GM12892 (cell line): Measurements from ENCODE around the gene TNS4.

ENCODE experiments used
- DNase-seq: peaks from one replicate; pipeline ENCODE4 v3.0.0; 2011; ENCODE audit not compliant: insufficient read length
- FAIRE-seq: peaks from 2 replicates; lab custom pipeline; 2011; peaks lifted over from hg19 to GRCh38; lab: Jason Lieb, UNC
- POLR2A ChIP-seq: IDR thresholded peaks from 2 replicates; pipeline ENCODE4 v1.6.1; 2011; ENCODE audit warnings: low read depth, low read length, control low read depth
- POLR2AphosphoS5 ChIP-seq: IDR thresholded peaks from 2 replicates; pipeline ENCODE4 v1.6.1; 2011; ENCODE audit warnings: low read depth, low read length, control low read depth
- TAF1 ChIP-seq: IDR thresholded peaks from 2 replicates; pipeline ENCODE4 v1.6.1; 2011; ENCODE audit warnings: low read depth, mild to moderate bottlenecking, control low read depth, low read length, borderline replicate concordance

Gene TNS4

GRCh38 chr17:40518401-40519088 lies 17.1 kb upstream of the TNS4 start:
- TF ChIP-seq TAF1 (no peak), POLR2A (no peak), POLR2AphosphoS5 (no peak)
- DNase-seq, result no peak
- FAIRE-seq, result no peak

- DNase-seq, result no peak
- no peak for FAIRE-seq
- TF ChIP-seq TAF1 (no peak), POLR2AphosphoS5 (no peak), POLR2A (no peak)
Observed at GRCh38 chr17:40517981-40518380, 16.6 kb upstream of the TNS4 start.

GRCh38 chr17:40517286-40517662 lies 15.9 kb upstream of the TNS4 start:
- TF ChIP-seq POLR2A, result no peak
- no peak for TF ChIP-seq POLR2AphosphoS5
- no peak for TF ChIP-seq TAF1
- FAIRE-seq (no peak), DNase-seq (no peak)

- FAIRE-seq, result peak; percentile 67
- DNase-seq, result peak; percentile 55
- no peak for TF ChIP-seq POLR2AphosphoS5
Observed at GRCh38 chr17:40516581-40517285, 15.3 kb upstream of the TNS4 start.

- FAIRE-seq (no peak), DNase-seq (no peak)
- TF ChIP-seq POLR2A, result no peak
- TF ChIP-seq TAF1, result no peak
- no peak for TF ChIP-seq POLR2AphosphoS5
Observed at GRCh38 chr17:40515491-40516041, 14.1 kb upstream of the TNS4 start.

- FAIRE-seq (no peak), DNase-seq (no peak)
- TF ChIP-seq TAF1 (no peak), POLR2AphosphoS5 (no peak), POLR2A (no peak)
Observed at GRCh38 chr17:40515011-40515410, 13.6 kb upstream of the TNS4 start.

- TF ChIP-seq TAF1 (no peak), POLR2AphosphoS5 (no peak), POLR2A (no peak)
- DNase-seq (no peak), FAIRE-seq (no peak)
Observed at GRCh38 chr17:40514013-40514875, 12.8 kb upstream of the TNS4 start.

GRCh38 chr17:40511667-40512220 lies 10.3 kb upstream of the TNS4 start:
- FAIRE-seq (no peak), DNase-seq (no peak)
- TF ChIP-seq POLR2A, result no peak

GRCh38 chr17:40511136-40511535 lies 9.7 kb upstream of the TNS4 start:
- DNase-seq (no peak), FAIRE-seq (no peak)
- no peak for TF ChIP-seq POLR2AphosphoS5
- no peak for TF ChIP-seq TAF1
- TF ChIP-seq POLR2A, result no peak

- no peak for TF ChIP-seq POLR2AphosphoS5
- no peak for DNase-seq
- no peak for FAIRE-seq
Observed at GRCh38 chr17:40510328-40510648, 8.9 kb upstream of the TNS4 start.

GRCh38 chr17:40509626-40510327 lies 8.4 kb upstream of the TNS4 start:
- FAIRE-seq, result no peak
- TF ChIP-seq POLR2A (no peak), POLR2AphosphoS5 (no peak), TAF1 (no peak)
- DNase-seq, result no peak

GRCh38 chr17:40506786-40507185 lies 5.4 kb upstream of the TNS4 start:
- FAIRE-seq (no peak), DNase-seq (no peak)
- TF ChIP-seq TAF1 (no peak), POLR2AphosphoS5 (no peak), POLR2A (no peak)
